ENCODE results near the gene VWA8.
"Not testable (repeated sequence)": the region's sequence is repeated elsewhere in the genome, so short reads cannot be mapped to it uniquely, and the experiment has no call there.

The VWA8 gene

GRCh38 chr13:41811588-41812021 lies 149.3 kb downstream of the VWA8 start:
- Histone ChIP-seq H3K4me1 (ENCODE audit: control insufficient read depth, insufficient read depth, low read length) (no peaks in the 10 kb centered on the region), H3K4me3 (ENCODE audit: low read length in 2 of 2) (peak overlapping the region in 1 of 2 donors; percentile 37), H3K36me3 (ENCODE audit: control insufficient read depth in 2 of 2, insufficient read depth in 2 of 2, low read length in 2 of 2) (peaks cover 10% of the 10 kb centered on the region in 2 donors), H3K27me3 (ENCODE audit: control insufficient read depth in 1 of 2, insufficient read depth in 2 of 2, low read length in 2 of 2) (no peaks in the 10 kb centered on the region), H3K27ac (ENCODE audit: low read length) (no peak overlapping the region), H3K9ac (ENCODE audit: low read length in 2 of 2) (no peak overlapping the region), H3K9me3 (ENCODE audit: control insufficient read depth in 2 of 2, low read length in 2 of 2) (peaks cover 0 to 4% of the 10 kb centered on the region in 2 donors)

GRCh38 chr13:41809962-41810361 lies 150.9 kb downstream of the VWA8 start:
- Histone ChIP-seq H3K4me3 (ENCODE audit: low read length in 2 of 2) (no peak overlapping the region), H3K36me3 (ENCODE audit: control insufficient read depth in 2 of 2, insufficient read depth in 2 of 2, low read length in 2 of 2) (peaks cover 4 to 6% of the 10 kb centered on the region in 2 donors), H3K9me3 (ENCODE audit: control insufficient read depth in 2 of 2, low read length in 2 of 2) (no peaks in the 10 kb centered on the region), H3K9ac (ENCODE audit: low read length in 2 of 2) (no peak overlapping the region), H3K4me1 (ENCODE audit: control insufficient read depth, insufficient read depth, low read length) (no peaks in the 10 kb centered on the region), H3K27me3 (ENCODE audit: control insufficient read depth in 1 of 2, insufficient read depth in 2 of 2, low read length in 2 of 2) (no peaks in the 10 kb centered on the region), H3K27ac (ENCODE audit: low read length) (no peak overlapping the region)

DNA sequence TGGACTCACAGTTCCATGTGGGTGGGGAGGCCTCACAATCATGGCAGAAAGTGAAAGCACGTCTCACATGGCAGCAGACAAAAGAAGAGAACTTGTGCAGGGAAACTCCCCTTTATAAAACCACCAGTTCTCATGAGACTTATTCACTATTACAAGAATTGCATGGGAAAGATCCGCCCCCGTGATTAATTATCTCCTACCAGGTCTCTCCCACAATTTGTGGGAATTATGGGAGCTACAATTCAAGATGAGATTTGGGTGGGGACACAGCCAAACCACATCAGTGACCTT lies 157.5 kb downstream of the VWA8 start:
- not testable (repeated sequence) for H3K9me3 ChIP-seq (ENCODE audit: control insufficient read depth in 2 of 2, low read length in 2 of 2); H3K9ac ChIP-seq (ENCODE audit: low read length in 2 of 2); H3K27me3 ChIP-seq (ENCODE audit: control insufficient read depth in 1 of 2, insufficient read depth in 2 of 2, low read length in 2 of 2); H3K4me1 ChIP-seq (ENCODE audit: control insufficient read depth, insufficient read depth, low read length); H3K4me3 ChIP-seq (ENCODE audit: low read length in 2 of 2); H3K27ac ChIP-seq (ENCODE audit: low read length)
- H3K36me3 ChIP-seq (ENCODE audit: control insufficient read depth in 2 of 2, insufficient read depth in 2 of 2, low read length in 2 of 2), result peaks cover 10 to 15% of the 10 kb centered on the region in 2 donors

DNA sequence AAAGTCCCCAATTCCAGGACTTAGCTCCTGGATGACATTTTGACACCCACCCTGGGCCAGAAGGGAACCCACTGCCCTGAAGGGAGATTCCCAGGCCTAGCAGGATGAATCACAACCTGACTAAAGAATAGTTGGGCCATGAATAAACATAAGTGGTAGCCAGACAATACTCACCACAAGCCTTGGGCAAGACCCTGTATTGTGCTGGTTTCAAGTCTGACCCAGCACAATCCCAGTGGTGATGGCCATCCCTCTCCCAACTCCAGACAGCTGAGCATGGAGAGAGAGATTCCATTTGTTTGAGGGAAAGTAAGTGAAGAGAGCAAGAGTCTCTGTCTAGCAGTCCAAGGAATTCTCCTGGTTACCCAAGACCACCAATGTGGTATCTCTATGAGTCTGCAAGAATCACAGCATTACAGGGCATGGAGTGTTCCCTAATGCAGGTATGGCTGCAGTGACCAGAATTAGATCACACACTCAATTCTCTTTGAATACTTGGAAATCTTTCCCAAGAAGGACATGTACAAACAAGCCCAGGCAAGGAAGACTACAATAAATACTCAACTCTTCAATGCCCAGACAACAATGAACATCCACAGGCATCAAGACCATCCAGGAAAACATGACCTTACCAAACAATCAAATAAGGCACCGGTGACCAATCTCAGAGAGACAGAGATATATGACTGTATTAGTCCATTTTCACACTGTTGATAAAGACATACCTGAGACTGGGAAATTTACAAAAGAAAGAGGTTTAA lies 158.0 kb downstream of the VWA8 start:
- Histone ChIP-seq H3K9me3 (ENCODE audit: control insufficient read depth in 2 of 2, low read length in 2 of 2) (no peaks in the 10 kb centered on the region), H3K27me3 (ENCODE audit: control insufficient read depth in 1 of 2, insufficient read depth in 2 of 2, low read length in 2 of 2) (no peaks in the 10 kb centered on the region), H3K36me3 (ENCODE audit: control insufficient read depth in 2 of 2, insufficient read depth in 2 of 2, low read length in 2 of 2) (peaks cover 10 to 15% of the 10 kb centered on the region in 2 donors), H3K4me3 (ENCODE audit: low read length in 2 of 2) (no peak overlapping the region), H3K9ac (ENCODE audit: low read length in 2 of 2) (no peak overlapping the region), H3K4me1 (ENCODE audit: control insufficient read depth, insufficient read depth, low read length) (no peaks in the 10 kb centered on the region), H3K27ac (ENCODE audit: low read length) (no peak overlapping the region)

GRCh38 chr13:41802043-41802683 lies 158.7 kb downstream of the VWA8 start:
- no peaks in the 10 kb centered on the region for H3K27me3 ChIP-seq (ENCODE audit: control insufficient read depth in 1 of 2, insufficient read depth in 2 of 2, low read length in 2 of 2)
- H3K9me3 ChIP-seq (ENCODE audit: control insufficient read depth in 2 of 2, low read length in 2 of 2), result no peaks in the 10 kb centered on the region
- H3K4me1 ChIP-seq (ENCODE audit: control insufficient read depth, insufficient read depth, low read length), result no peaks in the 10 kb centered on the region
- no peak overlapping the region for H3K4me3 ChIP-seq (ENCODE audit: low read length in 2 of 2)
- no peak overlapping the region for H3K9ac ChIP-seq (ENCODE audit: low read length in 2 of 2)
- no peak overlapping the region for H3K27ac ChIP-seq (ENCODE audit: low read length)
- peaks cover 10 to 11% of the 10 kb centered on the region in 2 donors for H3K36me3 ChIP-seq (ENCODE audit: control insufficient read depth in 2 of 2, insufficient read depth in 2 of 2, low read length in 2 of 2)

GRCh38 chr13:41791056-41791455 lies 169.9 kb downstream of the VWA8 start:
- H3K27me3 ChIP-seq (ENCODE audit: control insufficient read depth in 1 of 2, insufficient read depth in 2 of 2, low read length in 2 of 2), result no peaks in the 10 kb centered on the region
- H3K9ac ChIP-seq (ENCODE audit: low read length in 2 of 2), result no peak overlapping the region
- no peak overlapping the region for H3K4me3 ChIP-seq (ENCODE audit: low read length in 2 of 2)
- no peak overlapping the region for H3K27ac ChIP-seq (ENCODE audit: low read length)
- no peaks in the 10 kb centered on the region for H3K9me3 ChIP-seq (ENCODE audit: control insufficient read depth in 2 of 2, low read length in 2 of 2)
- H3K36me3 ChIP-seq (ENCODE audit: control insufficient read depth in 2 of 2, insufficient read depth in 2 of 2, low read length in 2 of 2), result no peaks in the 10 kb centered on the region
- H3K4me1 ChIP-seq (ENCODE audit: control insufficient read depth, insufficient read depth, low read length), result no peaks in the 10 kb centered on the region

DNA sequence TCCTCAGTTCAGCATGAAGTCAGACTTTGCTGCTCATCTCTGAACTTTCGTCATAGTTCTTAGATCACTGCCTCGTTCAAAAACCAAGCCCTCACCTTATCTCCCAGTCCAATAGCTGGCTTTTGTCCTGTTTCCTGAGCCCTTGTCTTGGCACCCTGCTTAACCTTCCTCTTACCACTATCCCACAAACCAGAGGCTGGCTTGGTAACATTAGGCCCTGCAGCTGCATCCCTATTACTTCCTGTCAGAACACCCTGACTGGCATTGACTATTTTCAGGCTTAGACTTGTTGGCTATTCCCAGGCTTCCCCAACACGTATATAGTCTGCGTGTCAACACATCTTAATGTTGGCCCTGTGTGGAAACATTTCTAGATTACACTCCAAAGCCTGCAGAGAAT lies 172.4 kb downstream of the VWA8 start:
- Histone ChIP-seq H3K27me3 (ENCODE audit: control insufficient read depth in 1 of 2, insufficient read depth in 2 of 2, low read length in 2 of 2) (no peaks in the 10 kb centered on the region), H3K9ac (ENCODE audit: low read length in 2 of 2) (no peak overlapping the region), H3K9me3 (ENCODE audit: control insufficient read depth in 2 of 2, low read length in 2 of 2) (no peaks in the 10 kb centered on the region), H3K4me3 (ENCODE audit: low read length in 2 of 2) (no peak overlapping the region), H3K36me3 (ENCODE audit: control insufficient read depth in 2 of 2, insufficient read depth in 2 of 2, low read length in 2 of 2) (no peaks in the 10 kb centered on the region), H3K4me1 (ENCODE audit: control insufficient read depth, insufficient read depth, low read length) (no peaks in the 10 kb centered on the region), H3K27ac (ENCODE audit: low read length) (no peak overlapping the region)

DNA sequence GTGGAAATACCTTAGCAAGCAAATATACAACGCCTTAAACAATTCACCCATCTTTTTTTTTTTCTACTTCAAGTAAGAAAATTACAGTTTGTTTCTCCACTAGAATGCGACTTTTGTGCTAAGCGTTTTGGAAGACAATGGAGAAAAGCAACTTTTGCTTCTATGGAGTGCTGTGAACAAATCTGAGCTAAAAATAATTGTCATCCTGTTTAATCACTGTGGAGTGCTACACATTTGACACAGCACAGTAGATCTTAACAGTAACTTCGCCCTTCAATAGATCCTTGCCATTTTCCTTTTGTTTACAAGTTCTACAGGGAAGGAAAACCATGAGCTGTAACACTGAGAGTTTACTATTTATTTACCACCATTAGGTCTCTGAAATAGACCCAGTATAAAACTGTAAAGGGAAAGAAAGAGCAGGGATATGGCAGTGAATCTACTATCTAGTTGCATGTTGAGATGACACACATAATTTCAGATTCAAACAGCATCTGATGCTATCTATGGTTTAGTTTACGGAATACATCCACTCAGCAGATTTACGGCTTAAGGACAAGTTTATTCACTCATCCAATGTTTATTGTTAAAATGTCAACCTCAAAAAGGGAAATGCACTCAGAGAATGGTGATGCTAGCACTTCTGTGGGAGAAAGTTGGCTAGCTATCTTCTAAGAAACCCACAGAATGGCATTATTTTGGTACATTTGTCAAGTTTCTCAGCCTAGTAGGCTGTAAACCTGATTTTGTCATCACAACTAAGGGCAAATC lies 175.3 kb downstream of the VWA8 start:
- Histone ChIP-seq H3K27me3 (ENCODE audit: control insufficient read depth in 1 of 2, insufficient read depth in 2 of 2, low read length in 2 of 2) (no peaks in the 10 kb centered on the region), H3K4me1 (ENCODE audit: control insufficient read depth, insufficient read depth, low read length) (no peaks in the 10 kb centered on the region), H3K4me3 (ENCODE audit: low read length in 2 of 2) (no peak overlapping the region), H3K9me3 (ENCODE audit: control insufficient read depth in 2 of 2, low read length in 2 of 2) (no peaks in the 10 kb centered on the region), H3K9ac (ENCODE audit: low read length in 2 of 2) (no peak overlapping the region), H3K36me3 (ENCODE audit: control insufficient read depth in 2 of 2, insufficient read depth in 2 of 2, low read length in 2 of 2) (no peaks in the 10 kb centered on the region), H3K27ac (ENCODE audit: low read length) (no peak overlapping the region)

- Histone ChIP-seq H3K27me3 (ENCODE audit: control insufficient read depth in 1 of 2, insufficient read depth in 2 of 2, low read length in 2 of 2) (no peaks in the 10 kb centered on the region), H3K9ac (ENCODE audit: low read length in 2 of 2) (no peak overlapping the region), H3K4me3 (ENCODE audit: low read length in 2 of 2) (no peak overlapping the region), H3K4me1 (ENCODE audit: control insufficient read depth, insufficient read depth, low read length) (no peaks in the 10 kb centered on the region), H3K9me3 (ENCODE audit: control insufficient read depth in 2 of 2, low read length in 2 of 2) (no peaks in the 10 kb centered on the region), H3K27ac (ENCODE audit: low read length) (no peak overlapping the region), H3K36me3 (ENCODE audit: control insufficient read depth in 2 of 2, insufficient read depth in 2 of 2, low read length in 2 of 2) (peaks cover 0 to 2% of the 10 kb centered on the region in 2 donors)
Measured at GRCh38 chr13:41782086-41782485, 178.8 kb downstream of the VWA8 start.

- no peak overlapping the region for H3K9ac ChIP-seq (ENCODE audit: low read length in 2 of 2)
- H3K36me3 ChIP-seq (ENCODE audit: control insufficient read depth in 2 of 2, insufficient read depth in 2 of 2, low read length in 2 of 2), result peaks cover 0 to 2% of the 10 kb centered on the region in 2 donors
- H3K4me1 ChIP-seq (ENCODE audit: control insufficient read depth, insufficient read depth, low read length), result no peaks in the 10 kb centered on the region
- H3K27ac ChIP-seq (ENCODE audit: low read length), result no peak overlapping the region
- H3K4me3 ChIP-seq (ENCODE audit: low read length in 2 of 2), result no peak overlapping the region
- H3K9me3 ChIP-seq (ENCODE audit: control insufficient read depth in 2 of 2, low read length in 2 of 2), result no peaks in the 10 kb centered on the region
- H3K27me3 ChIP-seq (ENCODE audit: control insufficient read depth in 1 of 2, insufficient read depth in 2 of 2, low read length in 2 of 2), result no peaks in the 10 kb centered on the region
Measured at GRCh38 chr13:41780715-41781706, 179.9 kb downstream of the VWA8 start.

All from stomach smooth muscle (tissue), 2 donors.